K562 (cell line): ENCODE results near the gene KCNMB3.

ENCODE experiments used
- ARNT ChIP-seq, 2 experiments: fragments of 450-650 bp; IDR thresholded peaks; 2 replicates each; pipeline ENCODE4 v1.6.1; 2016; ENCODE audit warnings: mild to moderate bottlenecking in 1 of 2
- CHD1 ChIP-seq: fragments of 200-600 bp; sonication (generic); IDR thresholded peaks from one replicate; pipeline ENCODE4 v1.6.1; 2012; ENCODE audit warnings: mild to moderate bottlenecking, moderate library complexity, low read length, inconsistent platforms
- CTBP1 ChIP-seq: fragments of 450-650 bp; IDR thresholded peaks from 2 replicates; pipeline ENCODE4 v1.6.1; 2016; ENCODE audit warnings: borderline replicate concordance
- JUND ChIP-seq, 2 experiments: IDR thresholded peaks; 2 replicates in 1 of 2; 3 replicates in 1 of 2; pipeline ENCODE4 v1.6.1; 2011; ENCODE audit warnings: borderline replicate concordance in 2 of 2, low read depth in 2 of 2, low read length in 2 of 2, improper control_type of control experiment in 1 of 2, missing biosample characterization in 1 of 2, missing genetic modification characterization in 1 of 2, missing genetic modification reagents in 1 of 2
- MYBL2 ChIP-seq, 2 experiments: fragments of 450-650 bp in 1 of 2; sonication (generic) in 1 of 2; formaldehyde crosslinking in 1 of 2; IDR thresholded peaks; 2 replicates each; pipeline versions ENCODE4 v1.6.1 to v1.8.1; 2017 to 2022; ENCODE audit warnings: borderline replicate concordance in 1 of 2, inconsistent platforms in 1 of 2, low read depth in 1 of 2, mild to moderate bottlenecking in 1 of 2, missing genetic modification reagents in 1 of 2, moderate library complexity in 1 of 2
- RBBP5 ChIP-seq: fragments of 200-600 bp; sonication (generic); IDR thresholded peaks from 2 replicates; pipeline ENCODE4 v1.6.1; 2012; ENCODE audit warnings: borderline replicate concordance, mild to moderate bottlenecking, low read length, control low read depth, inconsistent platforms; ENCODE audit not compliant: insufficient read depth, poor library complexity, severe bottlenecking
- SRF ChIP-seq, 2 experiments: fragments of 250-450, 450-650 bp in 1 of 2; sonication (Bioruptor Pico) in 1 of 2; sonication (generic) in 1 of 2; formaldehyde crosslinking; IDR thresholded peaks; 2 replicates each; pipeline versions ENCODE4 v1.5.0 to v1.5.1; 2020 to 2022; ENCODE audit warnings: mild to moderate bottlenecking in 1 of 2, missing genetic modification reagents in 1 of 2

DNA sequence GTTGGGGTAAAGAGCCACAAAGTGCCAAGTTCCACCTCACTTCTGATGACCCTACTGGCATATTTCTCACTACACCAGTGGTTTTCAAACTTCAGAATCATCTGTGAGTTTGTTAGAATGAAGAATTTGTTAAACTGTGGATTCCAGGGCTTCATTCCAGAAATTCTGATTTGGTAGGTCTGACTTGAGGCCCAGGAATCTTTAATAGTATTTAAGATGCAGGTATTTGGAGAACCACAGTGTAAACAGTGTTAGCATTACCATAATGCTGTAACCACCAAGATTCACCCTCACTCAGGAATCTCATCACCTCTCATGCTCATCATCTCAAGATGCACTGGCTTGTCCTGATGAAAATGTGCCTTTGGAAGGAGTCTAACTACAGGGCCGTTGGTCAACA lies 6.0 kb downstream of the KCNMB3 start:
- TF ChIP-seq ARNT (IDR thresholded peaks at IDR 0.05) (no peak), CTBP1 (no peak), SRF (CRISPR knock-in tag; IDR thresholded peaks at IDR 0.05) (no peak), JUND (IDR thresholded peaks at IDR 0.05; ENCODE audit: borderline replicate concordance, low read depth, low read length) (no peak), JUND (tag; IDR thresholded peaks at IDR 0.05; ENCODE audit: borderline replicate concordance, low read depth, low read length) (no peak), MYBL2 (IDR thresholded peaks at IDR 0.05; ENCODE audit: low read depth) (no peak), MYBL2 (CRISPR knock-in tag; IDR thresholded peaks at IDR 0.05; ENCODE audit: borderline replicate concordance) (no peak), RBBP5 (no peak), CHD1 (no peak)
